CD14-positive monocyte (primary cell): ENCODE measurements around the gene CFAP20DC. TPM values are rescaled to one million over a fixed set of nuclear protein-coding genes. Genes with fewer than 3 reads are reported as not detected.

Source experiments
- DNase-seq, 3 donors: peaks; one replicate each; pipeline ENCODE4 v3.0.0-alpha.2; 2011 to 2022
- H2AFZ ChIP-seq: 2 replicates; pipeline ENCODE4 v1.6.0; 2012; ENCODE audit warnings: mild to moderate bottlenecking, low read depth, low read length, inconsistent platforms; ENCODE audit not compliant: insufficient read depth, poor library complexity, severe bottlenecking
- H3K27ac ChIP-seq, 2 donors: 1 replicate in 1 of 2; 2 replicates in 1 of 2; pipeline ENCODE4 v1.5.1; 2012 to 2013; ENCODE audit warnings: low read length in 2 of 2, control low read depth in 1 of 2, inconsistent platforms in 1 of 2, low read depth in 1 of 2, mild to moderate bottlenecking in 1 of 2
- H3K27me3 ChIP-seq, 2 donors: one replicate each; pipeline versions ENCODE4 v1.6.0 to v1.6.1; 2011 to 2013; ENCODE audit warnings: low read length in 2 of 2; ENCODE audit not compliant: control insufficient read depth in 2 of 2, insufficient read depth in 2 of 2
- H3K36me3 ChIP-seq, 2 donors: replicated peaks in 1 of 2; 1 replicate in 1 of 2; 2 replicates in 1 of 2; pipeline versions ENCODE4 v1.5.1 to v1.6.1; 2012 to 2013; ENCODE audit warnings: low read length in 2 of 2, control low read depth in 1 of 2, inconsistent platforms in 1 of 2, mild to moderate bottlenecking in 1 of 2; ENCODE audit not compliant: insufficient read depth in 2 of 2, control insufficient read depth in 1 of 2
- H3K4me1 ChIP-seq, 2 donors: 1 replicate in 1 of 2; 2 replicates in 1 of 2; pipeline versions ENCODE4 v1.5.1 to v1.6.1; 2012 to 2013; ENCODE audit warnings: low read length in 2 of 2, control low read depth in 1 of 2, inconsistent platforms in 1 of 2, mild to moderate bottlenecking in 1 of 2, moderate library complexity in 1 of 2; ENCODE audit not compliant: insufficient read depth in 2 of 2, control insufficient read depth in 1 of 2
- H3K4me2 ChIP-seq: replicated peaks from 2 replicates; pipeline ENCODE3; 2012; ENCODE audit warnings: low read length, moderate library complexity, mild to moderate bottlenecking; ENCODE audit not compliant: poor library complexity, severe bottlenecking; ENCODE audit errors: extremely low read depth
- H3K4me3 ChIP-seq, 3 experiments: fragments of 200-600 bp in 1 of 3; sonication (generic) in 1 of 3; replicated peaks in 1 of 3; 1 replicate in 2 of 3; 2 replicates in 1 of 3; pipeline ENCODE4 v1.5.1; 2011 to 2013; ENCODE audit warnings: low read length in 3 of 3, mild to moderate bottlenecking in 3 of 3, control low read depth in 2 of 3, low read depth in 2 of 3, inconsistent platforms in 1 of 3, moderate library complexity in 1 of 3
- H3K79me2 ChIP-seq: 2 replicates; pipeline ENCODE4 v1.6.0; 2012; ENCODE audit warnings: mild to moderate bottlenecking, control low read depth, inconsistent platforms, low read length, moderate library complexity; ENCODE audit not compliant: insufficient read depth
- H3K9ac ChIP-seq: 2 replicates; pipeline ENCODE4 v1.6.0; 2017; ENCODE audit warnings: low read length, mild to moderate bottlenecking; ENCODE audit not compliant: insufficient read depth, poor library complexity, severe bottlenecking
- H3K9me3 ChIP-seq, 2 donors: replicated peaks in 1 of 2; 1 replicate in 1 of 2; 2 replicates in 1 of 2; pipeline versions ENCODE4 v1.5.1 to v1.6.1; 2012 to 2013; ENCODE audit warnings: low read length in 2 of 2, control low read depth in 1 of 2; ENCODE audit not compliant: control insufficient read depth in 1 of 2, insufficient read depth in 1 of 2
- H4K20me1 ChIP-seq: 2 replicates; pipeline ENCODE4 v1.6.0; 2012; ENCODE audit warnings: mild to moderate bottlenecking, low read length, control low read depth, moderate library complexity; ENCODE audit not compliant: insufficient read depth
- H3K27ac Mint-ChIP-seq, 7 donors: one replicate each; pipeline ENCODE4 v1.8.0; 2020; ENCODE audit warnings: mild to moderate bottlenecking in 7 of 7, mixed read lengths in 7 of 7, moderate library complexity in 6 of 7, inconsistent platforms in 2 of 7
- H3K27me3 Mint-ChIP-seq, 3 donors: one replicate each; pipeline ENCODE4 v1.8.0; 2021 to 2022; ENCODE audit warnings: low read depth in 3 of 3, mild to moderate bottlenecking in 3 of 3, mixed read lengths in 3 of 3, moderate library complexity in 3 of 3, inconsistent platforms in 1 of 3
- H3K36me3 Mint-ChIP-seq, 2 donors: one replicate each; pipeline ENCODE4 v1.8.0; 2020; ENCODE audit warnings: mixed read lengths in 2 of 2, inconsistent platforms in 1 of 2, mild to moderate bottlenecking in 1 of 2
- H3K4me1 Mint-ChIP-seq: one replicate; pipeline ENCODE4 v1.8.0; 2020; ENCODE audit warnings: mild to moderate bottlenecking, mixed read lengths
- H3K4me3 Mint-ChIP-seq, 2 donors: one replicate each; pipeline ENCODE4 v1.8.0; 2020; ENCODE audit warnings: mild to moderate bottlenecking in 2 of 2, mixed read lengths in 2 of 2, moderate library complexity in 1 of 2
- H3K9me3 Mint-ChIP-seq, 7 donors: one replicate each; pipeline ENCODE4 v1.8.0; 2020 to 2022; ENCODE audit warnings: mixed read lengths in 7 of 7, mild to moderate bottlenecking in 6 of 7, moderate library complexity in 6 of 7, inconsistent platforms in 2 of 7
- WGBS: methylation state at CpG from one replicate; pipeline ENCODE4 v1.1.5; 2013; ENCODE audit warnings: missing lambda C conversion rate; ENCODE audit not compliant: insufficient coverage; 5-methylcytosine and 5-hydroxymethylcytosine counted together
- intact Hi-C, 2 donors: fragments of 100-400 bp; cut with micrococcal nuclease; formaldehyde crosslinking; loops; one replicate each; pipeline versions ENCODE4 v1.15.0 to v1.15.1; 2023
- polyA plus RNA-seq, 3 donors: library from polyadenylated mRNA; depleted of rRNA in 1 of 3; unstranded in 2 of 3; stranded (reverse) in 1 of 3; fragments of 300-500 nt in 2 of 3; fragments of >200 nt in 1 of 3; fragmentation: Illumina TruSeq in 2 of 3; gene quantifications; 1 replicate in 2 of 3; 2 replicates in 1 of 3; pipeline ENCODE4 v1.2.3, GENCODE V29; 2012 to 2021
- TF ChIP-seq, protein P1 (sequence below): fragments of 200-600 bp; IDR thresholded peaks from one replicate; pipeline ENCODE4 v1.8.0; 2022; ENCODE audit warnings: antibody characterized with exemption, mild to moderate bottlenecking

The CFAP20DC gene
- polyA plus RNA-seq, 3 donors = not detected

DNA sequence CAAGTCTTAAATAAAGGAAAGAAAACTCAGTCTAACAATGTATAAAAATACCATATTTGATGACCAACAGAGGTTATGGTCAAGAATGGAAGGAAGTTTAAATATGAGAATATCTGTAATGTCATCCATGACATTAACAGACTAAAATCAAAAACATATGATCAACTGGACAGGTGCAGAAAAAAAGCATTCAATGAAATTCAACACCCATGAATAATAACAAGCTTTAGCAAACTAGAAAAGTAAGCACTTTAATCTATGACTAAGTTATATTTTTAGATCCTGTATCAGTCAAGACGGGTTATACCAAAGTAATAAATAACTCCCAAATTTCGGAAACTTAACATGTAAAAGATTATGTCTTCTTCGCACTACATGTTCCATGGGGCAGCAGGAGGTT, 61.8 kb downstream of the CFAP20DC start:
- H3K27me3 ChIP-seq = no peaks in the 10 kb centered on the region

DNA sequence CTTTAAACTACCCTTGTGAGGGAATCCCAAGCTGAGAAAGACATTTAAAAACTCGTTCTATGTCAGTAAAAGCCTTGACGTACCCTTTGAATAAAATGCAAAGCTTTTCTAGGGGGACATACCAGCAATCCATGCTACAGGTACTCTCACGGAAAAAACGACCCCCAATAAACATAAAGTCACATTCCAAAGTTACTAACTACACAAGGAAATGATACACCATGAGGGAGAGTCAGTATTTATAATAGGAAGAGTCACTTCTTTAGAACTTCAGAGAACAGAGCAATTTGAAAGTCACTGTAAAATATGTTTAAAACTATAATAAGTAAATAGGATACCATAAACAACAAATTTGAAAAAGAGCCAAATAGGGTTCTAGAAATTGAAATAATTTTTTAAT, 63.2 kb downstream of the CFAP20DC start:
- 100% methylated on average over 1 of the region's 4 CpGs for WGBS
- DNase-seq = no peak
- no peaks in the 10 kb centered on the region for H3K79me2 ChIP-seq
- H3K9me3 Mint-ChIP-seq = no peaks in the 10 kb centered on the region
- no peaks in the 10 kb centered on the region for H3K27me3 Mint-ChIP-seq
- no peaks in the 10 kb centered on the region for H3K36me3 Mint-ChIP-seq
- H3K27ac Mint-ChIP-seq = no peak overlapping the region
- H3K4me2 ChIP-seq = no peak overlapping the region
- H3K4me3 Mint-ChIP-seq = no peak overlapping the region
- no peak overlapping the region for H2AFZ ChIP-seq
- intact Hi-C loops = no loop called here
- no peaks in the 10 kb centered on the region for H3K4me1 ChIP-seq
- no peak overlapping the region for H3K9ac ChIP-seq
- H3K9me3 ChIP-seq = no peaks in the 10 kb centered on the region
- H3K36me3 ChIP-seq = no peaks in the 10 kb centered on the region
- H3K27me3 ChIP-seq = no peaks in the 10 kb centered on the region
- H3K27ac ChIP-seq = no peak overlapping the region
- no peaks in the 10 kb centered on the region for H3K4me1 Mint-ChIP-seq
- no peaks in the 10 kb centered on the region for H4K20me1 ChIP-seq
- no peak overlapping the region for H3K4me3 ChIP-seq
- TF ChIP-seq, protein P1, sequence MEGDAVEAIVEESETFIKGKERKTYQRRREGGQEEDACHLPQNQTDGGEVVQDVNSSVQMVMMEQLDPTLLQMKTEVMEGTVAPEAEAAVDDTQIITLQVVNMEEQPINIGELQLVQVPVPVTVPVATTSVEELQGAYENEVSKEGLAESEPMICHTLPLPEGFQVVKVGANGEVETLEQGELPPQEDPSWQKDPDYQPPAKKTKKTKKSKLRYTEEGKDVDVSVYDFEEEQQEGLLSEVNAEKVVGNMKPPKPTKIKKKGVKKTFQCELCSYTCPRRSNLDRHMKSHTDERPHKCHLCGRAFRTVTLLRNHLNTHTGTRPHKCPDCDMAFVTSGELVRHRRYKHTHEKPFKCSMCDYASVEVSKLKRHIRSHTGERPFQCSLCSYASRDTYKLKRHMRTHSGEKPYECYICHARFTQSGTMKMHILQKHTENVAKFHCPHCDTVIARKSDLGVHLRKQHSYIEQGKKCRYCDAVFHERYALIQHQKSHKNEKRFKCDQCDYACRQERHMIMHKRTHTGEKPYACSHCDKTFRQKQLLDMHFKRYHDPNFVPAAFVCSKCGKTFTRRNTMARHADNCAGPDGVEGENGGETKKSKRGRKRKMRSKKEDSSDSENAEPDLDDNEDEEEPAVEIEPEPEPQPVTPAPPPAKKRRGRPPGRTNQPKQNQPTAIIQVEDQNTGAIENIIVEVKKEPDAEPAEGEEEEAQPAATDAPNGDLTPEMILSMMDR = no peak

More for the DNA sequence above, 61.8 kb downstream of the CFAP20DC start:
- Histone ChIP-seq H3K9me3 (no peaks in the 10 kb centered on the region), H3K9ac (no peak overlapping the region), H3K4me2 (no peak overlapping the region), H3K27ac (no peak overlapping the region), H3K79me2 (no peaks in the 10 kb centered on the region), H3K4me1 (no peaks in the 10 kb centered on the region), H2AFZ (no peak overlapping the region), H3K36me3 (no peaks in the 10 kb centered on the region), H4K20me1 (no peaks in the 10 kb centered on the region), H3K4me3 (no peak overlapping the region)
- TF ChIP-seq, protein P1 = no peak
- no peaks in the 10 kb centered on the region for H3K9me3 Mint-ChIP-seq
- H3K27me3 Mint-ChIP-seq = no peaks in the 10 kb centered on the region
- H3K4me3 Mint-ChIP-seq = no peak overlapping the region
- WGBS = 100% methylated on average over 1 of the region's 3 CpGs
- intact Hi-C loops = no loop called here
- H3K36me3 Mint-ChIP-seq = no peaks in the 10 kb centered on the region
- no peak overlapping the region for H3K27ac Mint-ChIP-seq
- no peak for DNase-seq
- H3K4me1 Mint-ChIP-seq = no peaks in the 10 kb centered on the region
